ENCODE data around the gene PRSS33.

The PRSS33 gene

GRCh38 chr16:2787406-2787805 is at the start of gene PRSS33:
Gene PRSS33, minus strand, starts transcription at chr16:2787560. Its CDS starts 1,013 bp downstream, at chr16:2786547.
- no peak for DNase-seq

- no peak for DNase-seq
Observed at GRCh38 chr16:2836646-2837508, 49.5 kb upstream of the PRSS33 start.

GRCh38 chr16:2835638-2836493 is 48.5 kb upstream of the PRSS33 start:
- DNase-seq: no peak

- DNase-seq: no peak
Observed at GRCh38 chr16:2834968-2835367, 47.6 kb upstream of the PRSS33 start.

- no peak for DNase-seq
Observed at GRCh38 chr16:2833776-2834175, 46.4 kb upstream of the PRSS33 start.

- no peak for DNase-seq
Observed at GRCh38 chr16:2831203-2831602, 43.8 kb upstream of the PRSS33 start.

GRCh38 chr16:2830355-2830695 is 43.0 kb upstream of the PRSS33 start:
- DNase-seq: no peak

- DNase-seq: no peak
Observed at GRCh38 chr16:2829501-2830354, 42.4 kb upstream of the PRSS33 start, which contains the start of gene ZG16B. Gene ZG16B, plus strand, starts transcription at chr16:2830303. Its CDS starts 139 bp downstream, at chr16:2830442.

- no peak for DNase-seq
Observed at GRCh38 chr16:2828876-2829430, 41.6 kb upstream of the PRSS33 start.

GRCh38 chr16:2828521-2828840 is 41.1 kb upstream of the PRSS33 start:
- DNase-seq: no peak

- no peak for DNase-seq
Observed at GRCh38 chr16:2827831-2828520, 40.6 kb upstream of the PRSS33 start.

GRCh38 chr16:2827374-2827791 is 40.0 kb upstream of the PRSS33 start:
- DNase-seq: no peak

- DNase-seq: no peak
Observed at GRCh38 chr16:2826591-2827373, 39.4 kb upstream of the PRSS33 start.

GRCh38 chr16:2825906-2826305 is 38.5 kb upstream of the PRSS33 start:
- no peak for DNase-seq

- no peak for DNase-seq
Observed at GRCh38 chr16:2825049-2825742, 37.8 kb upstream of the PRSS33 start.

GRCh38 chr16:2824626-2825025 is 37.3 kb upstream of the PRSS33 start:
- DNase-seq: no peak

- DNase-seq: no peak
Observed at GRCh38 chr16:2822496-2822895, 35.1 kb upstream of the PRSS33 start.

GRCh38 chr16:2822158-2822495 is 34.8 kb upstream of the PRSS33 start:
- no peak for DNase-seq

GRCh38 chr16:2821487-2822157 is 34.3 kb upstream of the PRSS33 start:
- no peak for DNase-seq

- DNase-seq: no peak
Observed at GRCh38 chr16:2820836-2821486, 33.6 kb upstream of the PRSS33 start.

Measured in NCI-H1105 (cell line).